ENCODE results near the gene BCAN. TPM values are rescaled to one million over a fixed set of nuclear protein-coding genes. Genes with fewer than 3 reads are reported as not detected.

BCAN gene
- total and polyA plus RNA-seq, 2 of the 4 experiments (the other 2 are of a cell fraction), result 0.07 TPM; not detected in 1

DNA sequence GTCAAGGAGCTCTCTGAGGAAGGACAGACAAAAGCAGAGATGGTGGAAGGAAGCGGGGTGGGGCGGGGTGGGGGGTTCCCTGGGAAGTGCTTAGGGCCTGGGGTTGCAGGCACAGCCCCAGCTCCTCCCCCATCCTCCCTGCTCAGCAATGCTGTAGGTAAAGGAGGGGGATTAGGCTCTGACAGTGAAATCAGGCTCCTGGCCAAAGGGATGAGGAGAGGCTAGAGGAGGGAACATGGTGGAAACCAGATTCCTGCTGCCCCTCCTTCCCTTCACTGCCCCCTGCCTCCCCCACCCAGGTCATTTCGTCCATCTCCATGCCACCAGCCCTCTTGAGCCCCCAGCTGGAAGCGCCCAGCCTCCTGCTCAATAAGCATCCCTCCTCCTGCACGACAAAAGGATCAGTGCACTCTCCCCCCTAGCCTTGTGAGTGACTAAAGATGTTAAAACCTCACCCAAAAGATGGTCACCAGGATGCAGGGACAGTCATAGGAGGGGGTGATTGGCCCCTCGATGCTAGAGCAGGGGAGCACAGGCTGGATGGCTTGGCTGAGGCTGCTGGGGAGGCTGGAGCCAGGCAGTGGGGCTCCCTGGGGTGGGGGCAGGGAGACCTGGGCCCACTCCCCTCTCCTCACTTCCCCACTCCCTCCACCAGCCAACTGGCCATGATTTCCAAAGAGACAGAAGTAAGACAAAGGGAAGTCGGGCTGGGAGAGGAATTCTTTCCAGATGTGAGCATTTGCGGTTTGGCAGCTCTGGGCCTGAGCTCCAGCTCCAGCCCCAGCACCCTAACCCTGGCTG, 65.7 kb downstream of the BCAN start:
- WGBS, 2 experiments (ENCODE audit: extremely low coverage in 2 of 2, insufficient read length in 1 of 2), result no CpG with 5 or more reads among the region's 8 CpGs
- H3K27ac ChIP-seq (ENCODE audit: insufficient read depth, low read length), result no peak overlapping the region
- peak overlapping the region; percentile 27 for H2AK5ac ChIP-seq (ENCODE audit: low read depth, low read length)
- H3K23ac ChIP-seq (ENCODE audit: low read depth, low read length), result no peak overlapping the region
- H3K9me3 ChIP-seq (ENCODE audit: control insufficient read depth, insufficient read depth, low read length), result no peaks in the 10 kb centered on the region
- peak overlapping the region; percentile 11; the same call in 1 of the 2 replicates for H3K14ac ChIP-seq (replicated peaks; ENCODE audit: low read depth, low read length)
- H4K5ac ChIP-seq (ENCODE audit: low read depth, low read length), result peak overlapping the region; percentile 21; the same call in 1 of the 2 replicates
- H3K36me3 ChIP-seq (ENCODE audit: control insufficient read depth, insufficient read depth, low read length), result no peaks in the 10 kb centered on the region
- peaks cover 3% of the 10 kb centered on the region; the same call in 1 of the 2 replicates for H3K9me1 ChIP-seq (ENCODE audit: insufficient read depth, low read length)
- H2BK120ac ChIP-seq (ENCODE audit: low read depth, low read length), result peak overlapping the region; percentile 67; the same call in 1 of the 2 replicates
- H3K56ac ChIP-seq (ENCODE audit: extremely low read depth, insufficient read depth, low read length), result no peak overlapping the region
- no peaks in the 10 kb centered on the region for H4K20me1 ChIP-seq (ENCODE audit: insufficient read depth, low read length)
- POLR2A ChIA-PET (ENCODE audit: unreplicated experiment), result no interaction called here
- no peak overlapping the region for H2BK5ac ChIP-seq (ENCODE audit: low read depth, low read length, poor library complexity, severe bottlenecking)
- peak overlapping the region; percentile 90 for H2AFZ ChIP-seq (replicated peaks; ENCODE audit: low read length, poor library complexity)
- no peak overlapping the region for H2BK20ac ChIP-seq (ENCODE audit: low read depth, low read length)
- peak overlapping the region; percentile 65 for H4K91ac ChIP-seq (ENCODE audit: insufficient read depth, low read depth, low read length)
- peak overlapping the region; percentile 18; the same call in 1 of the 2 replicates for H3K18ac ChIP-seq (ENCODE audit: low read depth, low read length)
- peaks cover 5% of the 10 kb centered on the region for H3K27me3 ChIP-seq (ENCODE audit: control insufficient read depth, insufficient read depth, low read length)
- peak overlapping the region; percentile 87 for H2AK9ac ChIP-seq (replicated peaks; ENCODE audit: low read depth, low read length, poor library complexity)
- ATAC-seq (ENCODE audit: low read depth) (no peak), DNase-seq (peak; percentile 51)
- H3K9ac ChIP-seq (ENCODE audit: low read depth, low read length), result no peak overlapping the region
- no peaks in the 10 kb centered on the region for H3K79me1 ChIP-seq (ENCODE audit: low read depth in 1 of 2, low read length in 2 of 2)
- peak overlapping the region; percentile 69; the same call in 1 of the 2 replicates for H3K4ac ChIP-seq (ENCODE audit: low read depth, low read length)
- H3K4me3 ChIP-seq (ENCODE audit: insufficient read depth, low read depth, low read length), result no peak overlapping the region
- intact Hi-C loops (cut with micrococcal nuclease) (loop anchor here (2.0 kb wide), 1 partner anchor 17 kb away; no protein-coding TSS in a partner anchor), dilution Hi-C loops (cut with HindIII; ENCODE audit: low sequenced_read_pairs, unreplicated experiment) (no loop called here), in situ Hi-C loops (cut with MboI; ENCODE audit: low sequenced_read_pairs) (no loop called here)
- peaks cover 51% of the 10 kb centered on the region for H3K4me1 ChIP-seq (ENCODE audit: control insufficient read depth, insufficient read depth, low read length)
- CTCF ChIA-PET, result interaction anchor here (0.8 to 6.9 kb wide), 2 partner anchors 17 to 220 kb away, joined by 3 to 54 read pairs; no protein-coding TSS in a partner anchor
- 0 out of 3 replicates have a peak overlapping the region, but pooled peaks have one; percentile 58 for H2BK15ac ChIP-seq (ENCODE audit: low read depth, low read length)
- H4K8ac ChIP-seq (ENCODE audit: low read depth in 2 of 2, low read length in 2 of 2), result peak overlapping the region in 1 of 2 experiments; percentile 88; a peak in 2 of 4 replicates
- no TSS peak for BruUV-seq (replicated peaks)
- H3K4me2 ChIP-seq (ENCODE audit: low read depth, low read length), result no peak overlapping the region
- TF ChIP-seq CEBPB (IDR thresholded peaks at IDR 0.05; ENCODE audit: low read depth, low read length) (no peak), NFE2L2 (IDR thresholded peaks at IDR 0.05; ENCODE audit: low read depth, low read length) (no peak), FOS (IDR thresholded peaks at IDR 0.05; ENCODE audit: low read depth, low read length) (no peak), MAZ (IDR thresholded peaks at IDR 0.05; ENCODE audit: borderline replicate concordance, low read depth, low read length) (no peak), BHLHE40 (IDR thresholded peaks at IDR 0.05; ENCODE audit: low read depth, low read length) (no peak), RCOR1 (IDR thresholded peaks at IDR 0.05; ENCODE audit: insufficient replicate concordance, low read length) (no peak), MXI1 (IDR thresholded peaks at IDR 0.05; ENCODE audit: borderline replicate concordance, low read depth, low read length) (no peak), RFX5 (IDR thresholded peaks at IDR 0.05; ENCODE audit: low read depth, low read length) (no peak), CHD1 (IDR thresholded peaks at IDR 0.05; ENCODE audit: low read depth, low read length) (no peak), POLR2A (IDR thresholded peaks at IDR 0.05; ENCODE audit: low read depth, low read length) (no peak), RAD21 (IDR thresholded peaks at IDR 0.05; ENCODE audit: low read length) (no peak), SMC3 (IDR thresholded peaks at IDR 0.05; ENCODE audit: low read depth, low read length) (no peak), MAFK (IDR thresholded peaks at IDR 0.05; ENCODE audit: low read depth, low read length) (no peak)
- TF ChIP-seq, protein P1, sequence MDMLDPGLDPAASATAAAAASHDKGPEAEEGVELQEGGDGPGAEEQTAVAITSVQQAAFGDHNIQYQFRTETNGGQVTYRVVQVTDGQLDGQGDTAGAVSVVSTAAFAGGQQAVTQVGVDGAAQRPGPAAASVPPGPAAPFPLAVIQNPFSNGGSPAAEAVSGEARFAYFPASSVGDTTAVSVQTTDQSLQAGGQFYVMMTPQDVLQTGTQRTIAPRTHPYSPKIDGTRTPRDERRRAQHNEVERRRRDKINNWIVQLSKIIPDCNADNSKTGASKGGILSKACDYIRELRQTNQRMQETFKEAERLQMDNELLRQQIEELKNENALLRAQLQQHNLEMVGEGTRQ (IDR thresholded peaks at IDR 0.05; ENCODE audit: low read depth, low read length), result no peak
- TF ChIP-seq, protein P2, sequence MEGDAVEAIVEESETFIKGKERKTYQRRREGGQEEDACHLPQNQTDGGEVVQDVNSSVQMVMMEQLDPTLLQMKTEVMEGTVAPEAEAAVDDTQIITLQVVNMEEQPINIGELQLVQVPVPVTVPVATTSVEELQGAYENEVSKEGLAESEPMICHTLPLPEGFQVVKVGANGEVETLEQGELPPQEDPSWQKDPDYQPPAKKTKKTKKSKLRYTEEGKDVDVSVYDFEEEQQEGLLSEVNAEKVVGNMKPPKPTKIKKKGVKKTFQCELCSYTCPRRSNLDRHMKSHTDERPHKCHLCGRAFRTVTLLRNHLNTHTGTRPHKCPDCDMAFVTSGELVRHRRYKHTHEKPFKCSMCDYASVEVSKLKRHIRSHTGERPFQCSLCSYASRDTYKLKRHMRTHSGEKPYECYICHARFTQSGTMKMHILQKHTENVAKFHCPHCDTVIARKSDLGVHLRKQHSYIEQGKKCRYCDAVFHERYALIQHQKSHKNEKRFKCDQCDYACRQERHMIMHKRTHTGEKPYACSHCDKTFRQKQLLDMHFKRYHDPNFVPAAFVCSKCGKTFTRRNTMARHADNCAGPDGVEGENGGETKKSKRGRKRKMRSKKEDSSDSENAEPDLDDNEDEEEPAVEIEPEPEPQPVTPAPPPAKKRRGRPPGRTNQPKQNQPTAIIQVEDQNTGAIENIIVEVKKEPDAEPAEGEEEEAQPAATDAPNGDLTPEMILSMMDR (conservative IDR thresholded peaks at IDR 0.05; ENCODE audit: low read depth, low read length), result no peak

Measured in IMR-90 (cell line).